GM12891 (cell line): ENCODE data around the gene CCNT2.

ENCODE experiments used
- POLR2A ChIP-seq: IDR thresholded peaks from 2 replicates; pipeline ENCODE4 v1.6.1; 2011; ENCODE audit warnings: low read depth, low read length, control low read depth
- SPI1 ChIP-seq: IDR thresholded peaks from 2 replicates; pipeline ENCODE4 v1.6.1; 2011; ENCODE audit warnings: low read depth, low read length, control low read depth

DNA sequence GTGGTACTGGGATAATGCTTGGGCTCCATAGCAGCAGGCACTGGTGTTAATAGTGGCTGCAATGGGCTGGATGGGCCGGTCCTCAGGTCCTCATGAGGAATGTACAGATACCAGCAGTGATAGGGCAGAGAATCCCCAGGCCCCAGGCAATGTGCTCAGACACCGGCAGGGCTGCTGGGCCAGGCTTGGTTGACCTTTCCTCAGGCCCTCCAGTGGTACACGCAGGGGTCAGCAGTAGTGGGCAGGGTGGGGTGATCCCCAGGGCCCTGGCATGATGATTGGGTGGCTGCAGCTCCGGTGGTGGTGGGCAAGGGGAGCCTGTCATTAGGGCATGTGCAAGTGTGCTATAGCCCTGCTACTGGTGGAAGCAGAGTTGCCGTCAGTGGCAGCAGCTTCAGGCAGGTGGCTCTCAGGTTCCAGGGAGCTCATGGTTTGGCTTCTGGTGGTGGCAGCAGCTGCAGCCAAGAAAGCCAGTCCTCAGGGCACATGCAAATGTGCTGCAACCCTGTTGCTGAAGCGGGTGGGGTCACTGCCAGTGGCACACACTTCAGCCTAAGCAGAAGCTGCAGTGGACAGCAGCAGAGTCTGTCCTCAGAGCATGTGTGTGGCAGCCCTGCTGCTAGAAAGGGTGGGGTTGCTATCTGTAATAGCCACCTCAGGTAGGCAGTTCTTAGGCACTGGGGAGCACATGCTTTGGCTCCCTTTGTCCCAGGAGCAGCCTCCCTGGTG lies 56.8 kb downstream of the CCNT2 start:
- TF ChIP-seq POLR2A (no peak), SPI1 (no peak)
